AG04450 (cell line): ENCODE data around the gene CEP20. TPM values are rescaled to one million over a fixed set of nuclear protein-coding genes. Genes with fewer than 3 reads are reported as not detected.

Experiments
- CTCF ChIA-PET: fragments of 300-600, 350-600 bp; formaldehyde crosslinking; extraction: SDS; loops from one replicate; lab custom pipeline; 2022; ENCODE audit warnings: antibody characterized with exemption, inconsistent platforms; lab: Charles Lee
- POLR2A ChIA-PET: fragments of 350-600 bp; formaldehyde crosslinking; extraction: SDS; loops from one replicate; lab custom pipeline; 2021; ENCODE audit warnings: antibody characterized with exemption, inconsistent platforms; lab: Yijun Ruan, JAX
- DNase-seq: peaks from one replicate; pipeline ENCODE4 v3.0.0-alpha.2; 2011; ENCODE audit warnings: low read depth, low spot score
- H3K27ac ChIP-seq: one replicate; pipeline ENCODE4 v1.5.1; 2012; ENCODE audit warnings: low read depth, low read length, control low read depth
- H3K27me3 ChIP-seq: one replicate; pipeline ENCODE4 v1.6.0; 2012; ENCODE audit warnings: low read length; ENCODE audit not compliant: control insufficient read depth, insufficient read depth
- H3K4me3 ChIP-seq: 2 replicates; pipeline ENCODE4 v1.5.1; 2011; ENCODE audit warnings: mild to moderate bottlenecking, low read depth, low read length, control low read depth
- H3K9me3 ChIP-seq: 2 replicates; pipeline ENCODE4 v1.5.1; 2012; ENCODE audit warnings: low read length; ENCODE audit not compliant: control insufficient read depth, insufficient read depth
- CTCF ChIP-seq: IDR thresholded peaks from 2 replicates; pipeline ENCODE4 v1.5.1; 2011; ENCODE audit warnings: low read depth, low read length, control low read depth, inconsistent platforms
- polyA plus RNA-seq: library from polyadenylated mRNA; depleted of rRNA; stranded (reverse); fragments of >200 nt; gene quantifications from 2 replicates; pipeline ENCODE4 v1.2.3, GENCODE V29; 2011; rRNA removed
- small RNA-seq: library from RNA; depleted of rRNA; stranded (forward); fragments of <200 nt; gene quantifications from one replicate; pipeline ENCODE3, GENCODE V24; 2012; ENCODE audit warnings: low read depth; ENCODE audit not compliant: insufficient read length

The CEP20 gene
- polyA plus RNA-seq, 1 experiment, result 49.3 TPM

DNA sequence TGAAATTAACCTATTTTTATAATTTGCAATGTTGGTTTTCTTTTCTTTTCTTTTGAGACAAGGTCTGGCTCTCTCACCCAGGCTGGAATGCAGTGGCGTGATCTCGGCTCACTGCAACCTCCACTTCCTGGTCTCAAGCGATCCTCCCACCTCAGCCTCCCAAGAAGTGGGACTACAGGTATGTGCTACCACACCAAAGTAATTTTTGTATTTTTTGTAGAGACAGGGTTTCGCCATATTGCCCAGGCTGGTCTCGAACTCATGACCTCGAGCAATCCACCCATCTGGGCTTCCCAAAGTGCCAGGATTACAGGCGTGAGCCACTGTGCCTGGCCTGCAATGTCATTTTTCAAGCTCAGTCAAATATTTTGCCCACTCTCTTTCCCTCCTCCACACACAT lies 67.6 kb downstream of the CEP20 start:
- Histone ChIP-seq H3K4me3 (no peak overlapping the region), H3K27me3 (peaks cover 27% of the 10 kb centered on the region), H3K9me3 (no peaks in the 10 kb centered on the region), H3K27ac (no peak overlapping the region)
- no peak for DNase-seq
- ChIA-PET CTCF (interaction anchor here (0.9 to 3.1 kb wide), 9 partner anchors 8 to 271 kb away, joined by 3 to 24 read pairs (median 5); no protein-coding TSS in a partner anchor), POLR2A (no interaction called here)
- no peak for TF ChIP-seq CTCF

GRCh38 chr16:15819046-15819445 lies 69.4 kb downstream of the CEP20 start:
- H3K27me3 ChIP-seq, result peaks cover 29% of the 10 kb centered on the region
- TF ChIP-seq CTCF, result no peak
- CTCF ChIA-PET, result interaction anchor here (0.6 to 1.2 kb wide), 2 partner anchors 10 to 38 kb away, joined by 3 read pairs; no protein-coding TSS in a partner anchor
- H3K27ac ChIP-seq, result no peak overlapping the region
- no peak overlapping the region for H3K4me3 ChIP-seq
- no peak for DNase-seq
- POLR2A ChIA-PET, result no interaction called here
- no peaks in the 10 kb centered on the region for H3K9me3 ChIP-seq

- no peak overlapping the region for H3K27ac ChIP-seq
- ChIA-PET CTCF (no interaction called here), POLR2A (no interaction called here)
- H3K4me3 ChIP-seq, result no peak overlapping the region
- no peak for TF ChIP-seq CTCF
- DNase-seq, result no peak
- no peaks in the 10 kb centered on the region for H3K9me3 ChIP-seq
- peaks cover 21% of the 10 kb centered on the region for H3K27me3 ChIP-seq
Measured at GRCh38 chr16:15817446-15817845, 71.0 kb downstream of the CEP20 start.

GRCh38 chr16:15816228-15816627 lies 72.2 kb downstream of the CEP20 start:
- ChIA-PET POLR2A (no interaction called here), CTCF (interaction anchor here (1.0 kb wide), 1 partner anchor 13 kb away, joined by 3 read pairs; no protein-coding TSS in a partner anchor)
- peaks cover 23% of the 10 kb centered on the region for H3K27me3 ChIP-seq
- no peak for DNase-seq
- TF ChIP-seq CTCF, result no peak
- H3K4me3 ChIP-seq, result no peak overlapping the region
- H3K27ac ChIP-seq, result no peak overlapping the region
- H3K9me3 ChIP-seq, result 0 out of 2 replicates have a peak, but pooled peaks cover under 1% of the 10 kb centered on the region

Small RNAs within 50 kb of the gene (small RNA-seq; reads per million reads assigned to genes)
- gene RNU6-213P, result not detected

Other genes with a start within 250 kb of the CEP20 start
- 31.6 and 37.4 TPM in 2 replicates for gene MARF1, start 245.4 kb downstream of the CEP20 start, polyA plus RNA-seq
- gene NDE1, start 238.4 kb downstream of the CEP20 start, polyA plus RNA-seq, result 28.1 and 29.9 TPM in 2 replicates
- 0.20 and 0.22 TPM in 2 replicates for gene MYH11, start 31.6 kb downstream of the CEP20 start, polyA plus RNA-seq
- gene ABCC1, start 61.0 kb upstream of the CEP20 start, polyA plus RNA-seq, result 69.7 and 102 TPM in 2 replicates